H1 (cell line): Measurements from ENCODE around the gene EPHA6. TPM values are rescaled to one million over a fixed set of nuclear protein-coding genes. Genes with fewer than 3 reads are reported as not detected.

ENCODE experiments used
- CTCF ChIA-PET: fragments of 300-600 bp; sonication (Branson Sonifier 250); formaldehyde crosslinking; loops from one replicate; lab custom pipeline; 2021; ENCODE audit not compliant: partially characterized antibody; lab: Charles Lee
- POLR2A ChIA-PET: fragments of 300-600 bp; sonication (Branson Sonifier 250); formaldehyde crosslinking; loops from one replicate; lab custom pipeline; 2021; ENCODE audit warnings: inconsistent platforms; ENCODE audit not compliant: partially characterized antibody; lab: Charles Lee
- DNase-seq, 2 experiments: peaks; one replicate each; pipeline versions ENCODE4 v3.0.0 to v3.0.0-alpha.2; 2010 to 2022; ENCODE audit warnings: low spot score in 2 of 2, low read depth in 1 of 2, mixed read lengths in 1 of 2
- FAIRE-seq: peaks from 2 replicates; lab custom pipeline; 2011; peaks lifted over from hg19 to GRCh38; lab: Jason Lieb, UNC
- H2AFZ ChIP-seq: 2 replicates; pipeline ENCODE4 v1.8.1; 2012; ENCODE audit warnings: low read length, inconsistent platforms
- H2AK5ac ChIP-seq: 2 replicates; pipeline ENCODE4 v1.6.1; 2013; ENCODE audit warnings: low read depth, low read length
- H2BK120ac ChIP-seq: replicated peaks from 2 replicates; pipeline ENCODE3; 2013; ENCODE audit warnings: low read depth, low read length, inconsistent platforms
- H2BK12ac ChIP-seq: 2 replicates; pipeline ENCODE4 v1.6.1; 2013; ENCODE audit warnings: low read depth, low read length
- H2BK15ac ChIP-seq: 2 replicates; pipeline ENCODE4 v1.6.1; 2013; ENCODE audit warnings: low read length
- H2BK20ac ChIP-seq: 2 replicates; pipeline ENCODE4 v1.6.1; 2013; ENCODE audit warnings: low read length
- H2BK5ac ChIP-seq: 2 replicates; pipeline ENCODE4 v1.6.1; 2013; ENCODE audit warnings: low read depth, low read length
- H3K14ac ChIP-seq: 2 replicates; pipeline ENCODE4 v1.6.1; 2013; ENCODE audit warnings: inconsistent platforms; ENCODE audit not compliant: insufficient read length
- H3K18ac ChIP-seq: 2 replicates; pipeline ENCODE4 v1.6.1; 2013; ENCODE audit warnings: low read length; ENCODE audit errors: extremely low read depth
- H3K23ac ChIP-seq: 2 replicates; pipeline ENCODE4 v1.6.1; 2013; ENCODE audit warnings: inconsistent platforms; ENCODE audit not compliant: insufficient read length
- H3K23me2 ChIP-seq: 2 replicates; pipeline ENCODE4 v1.6.1; 2013; ENCODE audit warnings: low read depth, low read length
- H3K27ac ChIP-seq: 2 replicates; pipeline ENCODE4 v1.6.1; 2011; ENCODE audit warnings: low read depth, low read length, inconsistent platforms
- H3K27me3 ChIP-seq, 4 experiments: replicated peaks in 1 of 4; 1 replicate in 1 of 4; 2 replicates in 3 of 4; pipeline versions ENCODE4 v1.6.1 to v1.8.1; 2011 to 2013; ENCODE audit warnings: low read length in 3 of 4, mild to moderate bottlenecking in 3 of 4, inconsistent platforms in 2 of 4, mixed read lengths in 2 of 4, moderate library complexity in 1 of 4; ENCODE audit not compliant: control insufficient read depth in 3 of 4, insufficient read depth in 3 of 4; ENCODE audit errors: extremely low read depth in 1 of 4
- H3K36me3 ChIP-seq, 4 experiments: 2 replicates each; pipeline versions ENCODE4 v1.6.1 to v1.8.1; 2011 to 2013; ENCODE audit warnings: mild to moderate bottlenecking in 4 of 4, low read length in 3 of 4, moderate library complexity in 2 of 4, control low read depth in 1 of 4, inconsistent platforms in 1 of 4; ENCODE audit not compliant: insufficient read depth in 4 of 4, control insufficient read depth in 2 of 4
- H3K4ac ChIP-seq: replicated peaks from 2 replicates; pipeline ENCODE3; 2013; ENCODE audit warnings: low read length, low read depth, mixed read lengths, inconsistent platforms; ENCODE audit not compliant: insufficient read length
- H3K4me1 ChIP-seq, 4 experiments: replicated peaks in 1 of 4; 1 replicate in 1 of 4; 2 replicates in 3 of 4; pipeline versions ENCODE4 v1.6.1 to v1.8.1; 2011 to 2013; ENCODE audit warnings: low read length in 3 of 4, inconsistent platforms in 2 of 4, mixed read lengths in 1 of 4; ENCODE audit not compliant: insufficient read depth in 4 of 4, control insufficient read depth in 3 of 4
- H3K4me2 ChIP-seq, 2 experiments: 2 replicates each; pipeline versions ENCODE4 v1.6.1 to v1.8.1; 2011 to 2013; ENCODE audit warnings: low read depth in 2 of 2, low read length in 2 of 2, control low read depth in 1 of 2, inconsistent platforms in 1 of 2, mild to moderate bottlenecking in 1 of 2; ENCODE audit not compliant: insufficient read depth in 1 of 2
- H3K4me3 ChIP-seq, 4 experiments: fragments of 200-600, 300-600 bp in 1 of 4; sonication (generic), shearing (Covaris generic), sonication (Bioruptor Twin) in 1 of 4; 2 replicates each; pipeline versions ENCODE4 v1.5.1 to v1.8.1; 2011 to 2016; ENCODE audit warnings: low read length in 4 of 4, low read depth in 3 of 4, control low read depth in 2 of 4, inconsistent platforms in 2 of 4, mild to moderate bottlenecking in 2 of 4, mixed read lengths in 1 of 4, moderate library complexity in 1 of 4; ENCODE audit not compliant: insufficient read depth in 2 of 4; ENCODE audit errors: extremely low read depth in 1 of 4
- H3K56ac ChIP-seq: replicated peaks from 2 replicates; pipeline ENCODE3; 2013; ENCODE audit warnings: low read depth, mild to moderate bottlenecking, mixed read lengths, low read length, inconsistent platforms; ENCODE audit not compliant: insufficient read length
- H3K79me1 ChIP-seq: 2 replicates; pipeline ENCODE4 v1.6.1; 2013; ENCODE audit warnings: low read depth, low read length, control low read depth
- H3K79me2 ChIP-seq, 2 experiments: 2 replicates each; pipeline versions ENCODE4 v1.6.1 to v1.8.1; 2012 to 2013; ENCODE audit warnings: low read length in 2 of 2, mild to moderate bottlenecking in 2 of 2, inconsistent platforms in 1 of 2; ENCODE audit not compliant: insufficient read depth in 2 of 2, control insufficient read depth in 1 of 2
- H3K9ac ChIP-seq, 4 experiments: replicated peaks in 1 of 4; 1 replicate in 1 of 4; 2 replicates in 3 of 4; pipeline versions ENCODE4 v1.6.1 to v1.8.1; 2011 to 2013; ENCODE audit warnings: low read depth in 3 of 4, low read length in 3 of 4, control low read depth in 2 of 4, mild to moderate bottlenecking in 2 of 4, moderate library complexity in 2 of 4, inconsistent platforms in 1 of 4; ENCODE audit errors: extremely low read depth in 1 of 4
- H3K9me3 ChIP-seq, 2 experiments: 2 replicates each; pipeline versions ENCODE4 v1.6.1 to v1.8.1; 2012 to 2013; ENCODE audit warnings: mild to moderate bottlenecking in 2 of 2, moderate library complexity in 2 of 2, control low read depth in 1 of 2, inconsistent platforms in 1 of 2, low read depth in 1 of 2, low read length in 1 of 2, mixed read lengths in 1 of 2; ENCODE audit not compliant: insufficient read depth in 2 of 2
- H4K20me1 ChIP-seq, 2 experiments: replicated peaks in 1 of 2; 2 replicates each; pipeline versions ENCODE3 to v1.8.1; 2011 to 2013; ENCODE audit warnings: inconsistent platforms in 2 of 2, low read length in 2 of 2, mild to moderate bottlenecking in 1 of 2; ENCODE audit not compliant: insufficient read depth in 2 of 2, control insufficient read depth in 1 of 2
- H4K5ac ChIP-seq: 2 replicates; pipeline ENCODE4 v1.6.1; 2013; ENCODE audit warnings: low read length, low read depth, mixed read lengths, inconsistent platforms; ENCODE audit not compliant: insufficient read length
- H4K8ac ChIP-seq: 2 replicates; pipeline ENCODE4 v1.8.0; 2013; ENCODE audit warnings: mild to moderate bottlenecking, moderate library complexity, low read length, inconsistent platforms; ENCODE audit not compliant: insufficient read depth; ENCODE audit errors: extremely low read depth
- H4K91ac ChIP-seq: replicated peaks from 2 replicates; pipeline ENCODE3; 2013; ENCODE audit warnings: low read length, mixed read lengths, inconsistent platforms; ENCODE audit not compliant: insufficient read length
- ATF2 ChIP-seq: IDR thresholded peaks from 2 replicates; pipeline ENCODE4 v1.6.1; 2012; ENCODE audit warnings: low read length, inconsistent platforms
- CEBPB ChIP-seq: IDR thresholded peaks from 2 replicates; pipeline ENCODE4 v1.6.1; 2012; ENCODE audit warnings: low read depth, low read length
- EP300 ChIP-seq, 2 experiments: IDR thresholded peaks; 1 replicate in 1 of 2; 2 replicates in 1 of 2; pipeline ENCODE4 v1.6.1; 2011 to 2012; ENCODE audit warnings: low read depth in 2 of 2, low read length in 2 of 2, mild to moderate bottlenecking in 2 of 2, borderline replicate concordance in 1 of 2, inconsistent platforms in 1 of 2, moderate library complexity in 1 of 2
- EZH2 ChIP-seq: fragments of 200-600 bp; sonication (generic); IDR thresholded peaks from 2 replicates; pipeline ENCODE4 v1.7.1; 2012; ENCODE audit warnings: low read depth, mild to moderate bottlenecking, moderate library complexity, low read length, inconsistent platforms; ENCODE audit not compliant: severe bottlenecking
- MAFK ChIP-seq: IDR thresholded peaks from 2 replicates; pipeline ENCODE4 v1.6.1; 2012; ENCODE audit warnings: low read depth, mild to moderate bottlenecking, improper control_type of control experiment, low read length
- PHF8 ChIP-seq: fragments of 200-600 bp; sonication (generic); conservative IDR thresholded peaks from 2 replicates; pipeline ENCODE4 v1.7.1; 2012; ENCODE audit warnings: low read depth, mild to moderate bottlenecking, inconsistent platforms, low read length, moderate library complexity
- RAD21 ChIP-seq, 2 experiments: IDR thresholded peaks in 1 of 2; conservative IDR thresholded peaks in 1 of 2; 2 replicates each; pipeline ENCODE4 v1.6.1; 2011; ENCODE audit warnings: low read depth in 2 of 2, low read length in 2 of 2, improper control_type of control experiment in 1 of 2, inconsistent platforms in 1 of 2, mild to moderate bottlenecking in 1 of 2, moderate library complexity in 1 of 2
- RXRA ChIP-seq: IDR thresholded peaks from 2 replicates; pipeline ENCODE4 v1.6.1; 2011; ENCODE audit warnings: low read depth, mild to moderate bottlenecking, low read length, moderate library complexity; ENCODE audit not compliant: insufficient read depth
- YY1 ChIP-seq: IDR thresholded peaks from 2 replicates; pipeline ENCODE4 v1.6.1; 2011; ENCODE audit warnings: low read depth, mild to moderate bottlenecking, low read length
- polyA plus RNA-seq, 7 experiments: library from polyadenylated mRNA; depleted of rRNA in 3 of 7; stranded (reverse) in 5 of 7; unstranded in 2 of 7; fragments of >200 nt in 5 of 7; fragments of 200-250 nt in 2 of 7; gene quantifications; 1 replicate in 5 of 7; 2 replicates in 1 of 7; 4 replicates in 1 of 7; pipeline versions ENCODE4 v1.2.1 to v1.2.3, GENCODE V29; 2011 to 2013; ENCODE audit warnings: missing spikeins in 2 of 7, mixed read lengths in 2 of 7
- total RNA-seq: library from RNA; stranded (reverse); fragmentation: NEBNext Ultra II Directional; extraction: Animal tissue kit (Norgen Biotek cat#: 25700); gene quantifications from 2 replicates; pipeline ENCODE4 v1.2.1, GENCODE V29; 2021
- TF ChIP-seq, protein P1 (sequence below), 3 experiments: IDR thresholded peaks; 1 replicate in 2 of 3; 2 replicates in 1 of 3; pipeline versions ENCODE4 v1.5.1 to v1.6.1; 2011; ENCODE audit warnings: low read length in 3 of 3, mild to moderate bottlenecking in 3 of 3, inconsistent platforms in 2 of 3, low read depth in 1 of 3, moderate library complexity in 1 of 3; ENCODE audit not compliant: insufficient read depth in 1 of 3; ENCODE audit errors: control extremely low read depth in 1 of 3

Gene EPHA6
- total and polyA plus RNA-seq, 2 of the 8 experiments (the other 6 are each of a cell fraction or from before 2014, with no cell fraction given): 0.83 to 3.2 TPM

GRCh38 chr3:97656638-97657037 lies 842.2 kb downstream of the EPHA6 start:
- Histone ChIP-seq H3K14ac (no peak overlapping the region), H4K20me1 (no peaks in the 10 kb centered on the region), H2BK12ac (no peak overlapping the region), H4K8ac (no peak overlapping the region), H3K23ac (no peak overlapping the region), H3K4me1 (no peaks in the 10 kb centered on the region), H3K79me2 (no peaks in the 10 kb centered on the region), H2AK5ac (no peak overlapping the region), H4K91ac (no peak overlapping the region), H2BK120ac (no peak overlapping the region), H4K5ac (no peak overlapping the region), H3K56ac (no peak overlapping the region), H2BK20ac (no peak overlapping the region), H2BK5ac (no peak overlapping the region), H3K4me3 (no peak overlapping the region), H3K27ac (no peak overlapping the region), H2BK15ac (no peak overlapping the region), H3K18ac (no peak overlapping the region), H3K9me3 (no peaks in the 10 kb centered on the region), H3K4me2 (no peak overlapping the region), H3K27me3 (no peaks in the 10 kb centered on the region), H3K79me1 (no peaks in the 10 kb centered on the region), H3K36me3 (no peaks in the 10 kb centered on the region), H3K23me2 (no peaks in the 10 kb centered on the region), H2AFZ (no peak overlapping the region), H3K4ac (no peak overlapping the region), H3K9ac (no peak overlapping the region)
- CTCF ChIA-PET: interaction anchor here (0.5 to 2.3 kb wide), 4 partner anchors 30 to 197 kb away, joined by 3 to 7 read pairs (median 3); no protein-coding TSS in a partner anchor
- DNase-seq (no peak), FAIRE-seq (no peak)
- POLR2A ChIA-PET: no interaction called here
- TF ChIP-seq RAD21 (IDR thresholded peaks at IDR 0.05 in 1 of 2, conservative IDR thresholded peaks at IDR 0.05 in 1 of 2; ENCODE audit: low read depth in 2 of 2, low read length in 2 of 2) (no peak), EZH2 (no peak), PHF8 (no peak), CEBPB (no peak), EP300 (IDR thresholded peaks at IDR 0.05; ENCODE audit: borderline replicate concordance in 1 of 2, low read depth in 2 of 2, low read length in 2 of 2) (no peak), RXRA (no peak), ATF2 (no peak), YY1 (no peak), MAFK (no peak)
- TF ChIP-seq, protein P1, sequence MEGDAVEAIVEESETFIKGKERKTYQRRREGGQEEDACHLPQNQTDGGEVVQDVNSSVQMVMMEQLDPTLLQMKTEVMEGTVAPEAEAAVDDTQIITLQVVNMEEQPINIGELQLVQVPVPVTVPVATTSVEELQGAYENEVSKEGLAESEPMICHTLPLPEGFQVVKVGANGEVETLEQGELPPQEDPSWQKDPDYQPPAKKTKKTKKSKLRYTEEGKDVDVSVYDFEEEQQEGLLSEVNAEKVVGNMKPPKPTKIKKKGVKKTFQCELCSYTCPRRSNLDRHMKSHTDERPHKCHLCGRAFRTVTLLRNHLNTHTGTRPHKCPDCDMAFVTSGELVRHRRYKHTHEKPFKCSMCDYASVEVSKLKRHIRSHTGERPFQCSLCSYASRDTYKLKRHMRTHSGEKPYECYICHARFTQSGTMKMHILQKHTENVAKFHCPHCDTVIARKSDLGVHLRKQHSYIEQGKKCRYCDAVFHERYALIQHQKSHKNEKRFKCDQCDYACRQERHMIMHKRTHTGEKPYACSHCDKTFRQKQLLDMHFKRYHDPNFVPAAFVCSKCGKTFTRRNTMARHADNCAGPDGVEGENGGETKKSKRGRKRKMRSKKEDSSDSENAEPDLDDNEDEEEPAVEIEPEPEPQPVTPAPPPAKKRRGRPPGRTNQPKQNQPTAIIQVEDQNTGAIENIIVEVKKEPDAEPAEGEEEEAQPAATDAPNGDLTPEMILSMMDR (IDR thresholded peaks at IDR 0.05; ENCODE audit: control extremely low read depth in 1 of 3, insufficient read depth in 1 of 3, low read depth in 1 of 3, low read length in 3 of 3): no peak
